OCI-LY1 (cell line): Measurements from ENCODE around the gene MED26.
"Not testable (repeated sequence)": the region's sequence is repeated elsewhere in the genome, so short reads cannot be mapped to it uniquely, and the experiment has no call there.

Source experiments
- H2AFZ ChIP-seq: fragments of 200-600 bp; sonication (generic), shearing (Covaris generic); 2 replicates; pipeline ENCODE4 v1.6.0; 2014; ENCODE audit warnings: antibody characterized with exemption, mild to moderate bottlenecking, low read length
- H3F3A ChIP-seq: fragments of 200-600 bp; sonication (generic), shearing (Covaris generic); 2 replicates; pipeline ENCODE4 v1.6.0; 2014; ENCODE audit warnings: mild to moderate bottlenecking, antibody characterized with exemption, low read length, moderate library complexity; ENCODE audit not compliant: insufficient read depth
- H3K27ac ChIP-seq: fragments of 200-600 bp; sonication (generic); 2 replicates; pipeline ENCODE4 v1.5.1; 2014; ENCODE audit warnings: low read length, mixed run types, mild to moderate bottlenecking, low read depth; ENCODE audit not compliant: poor library complexity, severe bottlenecking
- H3K27me3 ChIP-seq: fragments of 200-600 bp; sonication (generic); 2 replicates; pipeline ENCODE4 v1.6.0; 2014; ENCODE audit warnings: antibody characterized with exemption, mild to moderate bottlenecking, low read length, moderate library complexity; ENCODE audit not compliant: insufficient read depth
- H3K36me3 ChIP-seq: fragments of 200-600 bp; sonication (generic); 2 replicates; pipeline ENCODE4 v1.6.1; 2014; ENCODE audit warnings: mild to moderate bottlenecking, antibody characterized with exemption, low read length, moderate library complexity, mixed read lengths; ENCODE audit not compliant: insufficient read depth
- H3K4me1 ChIP-seq: fragments of 200-600 bp; sonication (generic); 2 replicates; pipeline ENCODE4 v1.5.1; 2014; ENCODE audit warnings: mild to moderate bottlenecking, low read length, moderate library complexity; ENCODE audit not compliant: insufficient read depth, severe bottlenecking
- H3K4me2 ChIP-seq: fragments of 200-600 bp; sonication (generic), shearing (Covaris generic); 2 replicates; pipeline ENCODE4 v1.6.1; 2014; ENCODE audit warnings: low read length
- H3K4me3 ChIP-seq: fragments of 200-600 bp; sonication (generic); 2 replicates; pipeline ENCODE4 v1.5.1; 2014; ENCODE audit warnings: low read length, low read depth, mild to moderate bottlenecking, mixed read lengths; ENCODE audit not compliant: poor library complexity, severe bottlenecking
- H3K79me2 ChIP-seq: fragments of 200-600 bp; shearing (Covaris generic); 2 replicates; pipeline ENCODE4 v1.6.1; 2016; ENCODE audit warnings: mixed run types, low read length, mixed read lengths; ENCODE audit not compliant: insufficient read depth
- H3K9ac ChIP-seq: fragments of 200-600 bp; sonication (generic), shearing (Covaris generic); 2 replicates; pipeline ENCODE4 v1.6.1; 2014; ENCODE audit warnings: mild to moderate bottlenecking, low read length, mixed read lengths
- H3K9me2 ChIP-seq: fragments of 200-600 bp; sonication (generic), shearing (Covaris generic); 2 replicates; pipeline ENCODE4 v1.6.1; 2014; ENCODE audit warnings: low read depth, mild to moderate bottlenecking, low read length, mixed read lengths
- H3K9me3 ChIP-seq: fragments of 200-600 bp; shearing (Covaris generic); 2 replicates; pipeline ENCODE4 v1.6.1; 2014; ENCODE audit warnings: low read length, mixed read lengths
- H4K20me1 ChIP-seq: fragments of 200-600 bp; sonication (generic), shearing (Covaris generic); 2 replicates; pipeline ENCODE4 v1.6.0; 2016; ENCODE audit warnings: mild to moderate bottlenecking, low read length; ENCODE audit not compliant: insufficient read depth
- CTCF ChIP-seq: fragments of 200-600 bp; sonication (generic), shearing (Covaris generic); IDR thresholded peaks from 2 replicates; pipeline ENCODE4 v1.5.1; 2017; ENCODE audit warnings: mild to moderate bottlenecking, antibody characterized with exemption, low read length, moderate library complexity, mixed read lengths
- EZH2 ChIP-seq: fragments of 200-600 bp; sonication (generic), shearing (Covaris generic); IDR thresholded peaks from 2 replicates; pipeline ENCODE4 v1.8.0; 2017; ENCODE audit warnings: borderline replicate concordance, mixed run types, mild to moderate bottlenecking, antibody characterized with exemption, low read length, moderate library complexity, mixed read lengths

MED26 gene

GRCh38 chr19:16554776-16555175, 73.2 kb downstream of the MED26 start:
- no peak overlapping the region for H2AFZ ChIP-seq
- no peaks in the 10 kb centered on the region for H4K20me1 ChIP-seq
- H3K79me2 ChIP-seq = no peaks in the 10 kb centered on the region
- H3K4me3 ChIP-seq = no peak overlapping the region
- no peaks in the 10 kb centered on the region for H3K9me3 ChIP-seq
- no peaks in the 10 kb centered on the region for H3K4me1 ChIP-seq
- H3K9ac ChIP-seq = no peak overlapping the region
- H3K9me2 ChIP-seq = no peaks in the 10 kb centered on the region
- no peak overlapping the region for H3K27ac ChIP-seq
- no peak overlapping the region for H3K4me2 ChIP-seq
- TF ChIP-seq CTCF (no peak), EZH2 (no peak)
- no peaks in the 10 kb centered on the region for H3K27me3 ChIP-seq
- H3F3A ChIP-seq = no peaks in the 10 kb centered on the region
- peaks cover 55% of the 10 kb centered on the region for H3K36me3 ChIP-seq

- H3K36me3 ChIP-seq = peaks cover 39% of the 10 kb centered on the region
- not testable (repeated sequence) for H3F3A ChIP-seq, H3K4me2 ChIP-seq, H4K20me1 ChIP-seq, H3K79me2 ChIP-seq, H3K4me3 ChIP-seq, H3K4me1 ChIP-seq, H3K9me2 ChIP-seq, H3K27me3 ChIP-seq, H3K9ac ChIP-seq, H3K9me3 ChIP-seq, H2AFZ ChIP-seq, H3K27ac ChIP-seq
Observed at GRCh38 chr19:16551902-16552301, 76.1 kb downstream of the MED26 start.

- TF ChIP-seq CTCF (no peak), EZH2 (no peak)
- Histone ChIP-seq H3K4me2 (no peak overlapping the region), H3K27ac (no peak overlapping the region), H3K27me3 (no peaks in the 10 kb centered on the region), H3K79me2 (peaks cover 1% of the 10 kb centered on the region; the same call in 1 of the 2 replicates), H3K36me3 (peaks cover 25% of the 10 kb centered on the region), H3K4me1 (peaks cover 15% of the 10 kb centered on the region), H3K4me3 (no peak overlapping the region), H3K9me2 (no peaks in the 10 kb centered on the region), H3K9me3 (no peaks in the 10 kb centered on the region), H3F3A (0 out of 2 replicates have a peak, but pooled peaks cover 6% of the 10 kb centered on the region), H3K9ac (no peak overlapping the region), H2AFZ (no peak overlapping the region), H4K20me1 (no peaks in the 10 kb centered on the region)
Observed at GRCh38 chr19:16548956-16549355, 79.0 kb downstream of the MED26 start.

- peak overlapping the region; percentile 75 for H3K4me2 ChIP-seq
- H3K9me2 ChIP-seq = no peaks in the 10 kb centered on the region
- H3F3A ChIP-seq = 0 out of 2 replicates have a peak, but pooled peaks cover 6% of the 10 kb centered on the region
- peak overlapping the region; percentile 70 for H3K27ac ChIP-seq
- no peaks in the 10 kb centered on the region for H3K9me3 ChIP-seq
- no peaks in the 10 kb centered on the region for H3K27me3 ChIP-seq
- TF ChIP-seq CTCF = no peak
- H2AFZ ChIP-seq = no peak overlapping the region
- H4K20me1 ChIP-seq = no peaks in the 10 kb centered on the region
- peaks cover 38% of the 10 kb centered on the region for H3K79me2 ChIP-seq
- H3K9ac ChIP-seq = peak overlapping the region; percentile 43
- peaks cover 16% of the 10 kb centered on the region for H3K36me3 ChIP-seq
- peaks cover 37% of the 10 kb centered on the region for H3K4me1 ChIP-seq
- H3K4me3 ChIP-seq = peak overlapping the region; percentile 43
Observed at GRCh38 chr19:16544473-16545231, 83.4 kb downstream of the MED26 start.

- H3K4me3 ChIP-seq = peak overlapping the region; percentile 98
- peak overlapping the region; percentile 98; the same call in 1 of the 2 replicates for H3K9ac ChIP-seq
- peak overlapping the region; percentile 80 for H3K27ac ChIP-seq
Observed at GRCh38 chr19:16543734-16544133, 84.3 kb downstream of the MED26 start.

More at GRCh38 chr19:16543734-16544133, 84.3 kb downstream of the MED26 start:
- H3K9me2 ChIP-seq, H3K27me3 ChIP-seq, H2AFZ ChIP-seq, H4K20me1 ChIP-seq, H3K9me3 ChIP-seq, H3F3A ChIP-seq: not testable (repeated sequence)
- Histone ChIP-seq H3K79me2 (peaks cover 46% of the 10 kb centered on the region), H3K36me3 (peaks cover 25% of the 10 kb centered on the region), H3K4me1 (peaks cover 37% of the 10 kb centered on the region), H3K4me2 (peak overlapping the region; percentile 72)
